ENCODE measurements around the gene DLX5. TPM values are rescaled to one million over a fixed set of nuclear protein-coding genes. Genes with fewer than 3 reads are reported as not detected.

The DLX5 gene
- total and polyA plus RNA-seq, 2 experiments from 2014 or later, result not detected

- H3K36me3 ChIP-seq (ENCODE audit: low read depth), result no peaks in the 10 kb centered on the region
- no peaks in the 10 kb centered on the region for H4K20me1 ChIP-seq (ENCODE audit: insufficient read depth)
- no peak overlapping the region for H3K27ac ChIP-seq
- H3K4me1 ChIP-seq (ENCODE audit: insufficient read depth), result no peaks in the 10 kb centered on the region
- in situ Hi-C loops (cut with MboI), result no loop called here
- no peak for TF ChIP-seq EZH2phosphoT487 (IDR thresholded peaks at IDR 0.05; ENCODE audit: insufficient read depth, low read depth)
- TF ChIP-seq EZH2 (IDR thresholded peaks at IDR 0.05; ENCODE audit: insufficient read depth, poor library complexity, severe bottlenecking), result no peak
- no peaks in the 10 kb centered on the region for H3K9me3 ChIP-seq (ENCODE audit: low read depth)
- no peak for DNase-seq
- H3K79me2 ChIP-seq (ENCODE audit: insufficient read depth), result no peaks in the 10 kb centered on the region
- no peak overlapping the region for H3K4me2 ChIP-seq (ENCODE audit: unreplicated experiment)
- H2AFZ ChIP-seq, result no peak overlapping the region
- peaks cover 95% of the 10 kb centered on the region for H3K27me3 ChIP-seq (replicated peaks; ENCODE audit: insufficient read depth)
- no peak overlapping the region for H3K4me3 ChIP-seq
- H3K9ac ChIP-seq, result no peak overlapping the region
- no peaks in the 10 kb centered on the region for H3F3A ChIP-seq (ENCODE audit: insufficient read depth)
- 4 to 7% methylated on average over 19 to 20 of the region's 20 CpGs for WGBS, 2 experiments (ENCODE audit: low coverage in 1 of 2, low lambda C conversion rate in 2 of 2, missing lambda C conversion rate in 2 of 2)
- no peaks in the 10 kb centered on the region for H3K9me2 ChIP-seq (ENCODE audit: insufficient read depth)
Observed at GRCh38 chr7:97013134-97013844, 11.3 kb downstream of the DLX5 start.

GRCh38 chr7:97012365-97013133 is 12.1 kb downstream of the DLX5 start:
- no peaks in the 10 kb centered on the region for H3K79me2 ChIP-seq (ENCODE audit: insufficient read depth)
- in situ Hi-C loops (cut with MboI), result no loop called here
- peaks cover 94% of the 10 kb centered on the region for H3K27me3 ChIP-seq (replicated peaks; ENCODE audit: insufficient read depth)

GRCh38 chr7:97011536-97012364 is 12.9 kb downstream of the DLX5 start:
- H3K36me3 ChIP-seq (ENCODE audit: low read depth), result no peaks in the 10 kb centered on the region
- no peak overlapping the region for H2AFZ ChIP-seq
- H3K27me3 ChIP-seq (replicated peaks; ENCODE audit: insufficient read depth), result peaks cover 94% of the 10 kb centered on the region
- no peak overlapping the region for H3K27ac ChIP-seq
- in situ Hi-C loops (cut with MboI), result no loop called here
- H3F3A ChIP-seq (ENCODE audit: insufficient read depth), result no peaks in the 10 kb centered on the region
- H3K4me1 ChIP-seq (ENCODE audit: insufficient read depth), result no peaks in the 10 kb centered on the region
- TF ChIP-seq EZH2phosphoT487 (IDR thresholded peaks at IDR 0.05; ENCODE audit: insufficient read depth, low read depth), result 0 out of 2 replicates have a peak, but pooled peaks have one; percentile 13
- TF ChIP-seq EZH2 (IDR thresholded peaks at IDR 0.05; ENCODE audit: insufficient read depth, poor library complexity, severe bottlenecking), result no peak
- no peak overlapping the region for H3K4me2 ChIP-seq (ENCODE audit: unreplicated experiment)
- H3K9me3 ChIP-seq (ENCODE audit: low read depth), result no peaks in the 10 kb centered on the region
- H3K79me2 ChIP-seq (ENCODE audit: insufficient read depth), result no peaks in the 10 kb centered on the region
- 4 to 5% methylated on average over 15 of the region's 15 CpGs for WGBS, 2 experiments (ENCODE audit: low coverage in 1 of 2, low lambda C conversion rate in 2 of 2, missing lambda C conversion rate in 2 of 2)
- no peak for DNase-seq
- H3K9me2 ChIP-seq (ENCODE audit: insufficient read depth), result no peaks in the 10 kb centered on the region
- no peak overlapping the region for H3K4me3 ChIP-seq
- H3K9ac ChIP-seq, result no peak overlapping the region
- no peaks in the 10 kb centered on the region for H4K20me1 ChIP-seq (ENCODE audit: insufficient read depth)

More at GRCh38 chr7:97012365-97013133, 12.1 kb downstream of the DLX5 start:
- Histone ChIP-seq H3K9me2 (ENCODE audit: insufficient read depth) (no peaks in the 10 kb centered on the region), H3K4me1 (ENCODE audit: insufficient read depth) (no peaks in the 10 kb centered on the region), H3K4me3 (no peak overlapping the region), H3K9me3 (ENCODE audit: low read depth) (no peaks in the 10 kb centered on the region), H4K20me1 (ENCODE audit: insufficient read depth) (no peaks in the 10 kb centered on the region), H2AFZ (no peak overlapping the region), H3K27ac (no peak overlapping the region), H3K9ac (no peak overlapping the region), H3K36me3 (ENCODE audit: low read depth) (no peaks in the 10 kb centered on the region), H3F3A (ENCODE audit: insufficient read depth) (no peaks in the 10 kb centered on the region), H3K4me2 (ENCODE audit: unreplicated experiment) (no peak overlapping the region)
- 0 out of 2 replicates have a peak, but pooled peaks have one; percentile 11 for TF ChIP-seq EZH2phosphoT487 (IDR thresholded peaks at IDR 0.05; ENCODE audit: insufficient read depth, low read depth)
- no peak for TF ChIP-seq EZH2 (IDR thresholded peaks at IDR 0.05; ENCODE audit: insufficient read depth, poor library complexity, severe bottlenecking)
- DNase-seq, result no peak
- WGBS, 2 experiments (ENCODE audit: low coverage in 1 of 2, low lambda C conversion rate in 2 of 2, missing lambda C conversion rate in 2 of 2), result 4 to 5% methylated on average over 21 of the region's 21 CpGs

- Histone ChIP-seq H3K27me3 (replicated peaks; ENCODE audit: insufficient read depth) (peaks cover 90% of the 10 kb centered on the region), H3K4me3 (no peak overlapping the region), H3K9ac (no peak overlapping the region), H3F3A (ENCODE audit: insufficient read depth) (no peaks in the 10 kb centered on the region), H3K27ac (no peak overlapping the region), H4K20me1 (ENCODE audit: insufficient read depth) (no peaks in the 10 kb centered on the region), H3K36me3 (ENCODE audit: low read depth) (no peaks in the 10 kb centered on the region), H3K4me1 (ENCODE audit: insufficient read depth) (no peaks in the 10 kb centered on the region), H3K9me3 (ENCODE audit: low read depth) (no peaks in the 10 kb centered on the region), H3K79me2 (ENCODE audit: insufficient read depth) (no peaks in the 10 kb centered on the region), H3K9me2 (ENCODE audit: insufficient read depth) (no peaks in the 10 kb centered on the region), H2AFZ (no peak overlapping the region), H3K4me2 (ENCODE audit: unreplicated experiment) (no peak overlapping the region)
- TF ChIP-seq EZH2phosphoT487 (IDR thresholded peaks at IDR 0.05; ENCODE audit: insufficient read depth, low read depth) (no peak), EZH2 (IDR thresholded peaks at IDR 0.05; ENCODE audit: insufficient read depth, poor library complexity, severe bottlenecking) (no peak)
- WGBS, 2 experiments (ENCODE audit: low coverage in 1 of 2, low lambda C conversion rate in 2 of 2, missing lambda C conversion rate in 2 of 2), result 0% methylated on average over 1 of the region's 1 CpG
- in situ Hi-C loops (cut with MboI), result no loop called here
- no peak for DNase-seq
Observed at GRCh38 chr7:97011104-97011503, 13.5 kb downstream of the DLX5 start.
